WTC11 (cell line): ENCODE data around the gene DYNC1I2. TPM values are rescaled to one million over a fixed set of nuclear protein-coding genes. Genes with fewer than 3 reads are reported as not detected.

Experiments
- ATAC-seq: fragments of 200-7000 bp; cut with Tn5 transposase; 2 replicates; pipeline ENCODE4 v1.10.0; 2021; ENCODE audit warnings: mild to moderate bottlenecking, moderate library complexity
- CTCF ChIA-PET: fragments of 300-600 bp; sonication (Branson Sonifier 250); formaldehyde crosslinking; loops from one replicate; lab custom pipeline; 2021; ENCODE audit warnings: antibody characterized with exemption; lab: Charles Lee
- POLR2A ChIA-PET: fragments of 350-600 bp; sonication (Branson Sonifier 250); formaldehyde crosslinking; loops from one replicate; lab custom pipeline; 2021; ENCODE audit warnings: antibody characterized with exemption; lab: Charles Lee
- DNase-seq: peaks from one replicate; pipeline ENCODE4 v3.0.0; 2021; ENCODE audit warnings: low spot score
- H3K27ac Mint-ChIP-seq: 2 replicates; pipeline ENCODE4 v1.8.0; 2021; ENCODE audit warnings: mixed read lengths
- H3K27me3 Mint-ChIP-seq: 2 replicates; pipeline ENCODE4 v1.8.0; 2021; ENCODE audit warnings: low read depth, mild to moderate bottlenecking, moderate library complexity, mixed read lengths
- H3K36me3 Mint-ChIP-seq: 2 replicates; pipeline ENCODE4 v1.8.0; 2021; ENCODE audit warnings: mixed read lengths
- H3K4me1 Mint-ChIP-seq: 2 replicates; pipeline ENCODE4 v1.8.0; 2022; ENCODE audit warnings: mixed read lengths
- H3K4me3 Mint-ChIP-seq: 2 replicates; pipeline ENCODE4 v1.8.0; 2021; ENCODE audit warnings: mild to moderate bottlenecking, moderate library complexity, mixed read lengths
- H3K9me3 Mint-ChIP-seq: 2 replicates; pipeline ENCODE4 v1.8.0; 2021; ENCODE audit warnings: mixed read lengths
- ATF2 ChIP-seq: sonication (generic); formaldehyde crosslinking; IDR thresholded peaks from 2 replicates; pipeline ENCODE4 v1.8.1; 2022; ENCODE audit warnings: low read depth, missing genetic modification reagents, borderline replicate concordance
- CBFB ChIP-seq: sonication (generic); formaldehyde crosslinking; IDR thresholded peaks from 2 replicates; pipeline ENCODE4 v1.8.1; 2022; ENCODE audit warnings: mild to moderate bottlenecking, low read depth, missing genetic modification reagents
- CTCF ChIP-seq: fragments of 200-600 bp; IDR thresholded peaks from 2 replicates; pipeline ENCODE4 v1.8.0; 2022; ENCODE audit warnings: antibody characterized with exemption
- ETV6 ChIP-seq: sonication (generic); formaldehyde crosslinking; IDR thresholded peaks from 2 replicates; pipeline ENCODE4 v1.8.1; 2022; ENCODE audit warnings: mild to moderate bottlenecking, missing genetic modification reagents
- GABPB1 ChIP-seq: sonication (generic); formaldehyde crosslinking; IDR thresholded peaks from 2 replicates; pipeline ENCODE4 v1.8.1; 2023; ENCODE audit warnings: mild to moderate bottlenecking, missing genetic modification reagents
- OVOL2 ChIP-seq: fragments of 250-450 bp; sonication (Bioruptor Pico); IDR thresholded peaks from 2 replicates; pipeline ENCODE4 v1.9.0; 2021; ENCODE audit warnings: mild to moderate bottlenecking, borderline replicate concordance
- STAT6 ChIP-seq: sonication (generic); formaldehyde crosslinking; conservative IDR thresholded peaks from 2 replicates; pipeline ENCODE4 v1.8.1; 2023; ENCODE audit warnings: mild to moderate bottlenecking, low read depth, missing genetic modification reagents, moderate library complexity
- TEAD4 ChIP-seq: sonication (generic); formaldehyde crosslinking; IDR thresholded peaks from 2 replicates; pipeline ENCODE4 v1.8.0; 2022; ENCODE audit warnings: mild to moderate bottlenecking, missing genetic modification reagents
- ZBTB21 ChIP-seq: sonication (generic); formaldehyde crosslinking; IDR thresholded peaks from 2 replicates; pipeline ENCODE4 v1.8.1; 2023; ENCODE audit warnings: mild to moderate bottlenecking, missing genetic modification reagents, borderline replicate concordance
- ZNF219 ChIP-seq: sonication (generic); formaldehyde crosslinking; IDR thresholded peaks from 2 replicates; pipeline ENCODE4 v1.8.0; 2023; ENCODE audit warnings: missing genetic modification reagents, mild to moderate bottlenecking, borderline replicate concordance
- ZNF232 ChIP-seq: sonication (generic); formaldehyde crosslinking; IDR thresholded peaks from 2 replicates; pipeline ENCODE4 v1.8.0; 2022; ENCODE audit warnings: mild to moderate bottlenecking, missing genetic modification reagents
- total RNA-seq: library from RNA; stranded (reverse); gene quantifications from 3 replicates; pipeline ENCODE4 v1.2.3, GENCODE V29; 2021
- TF ChIP-seq, protein P1 (sequence below): fragments of 250-450 bp; sonication (Bioruptor Pico); conservative IDR thresholded peaks from 2 replicates; pipeline ENCODE4 v1.9.0; 2021; ENCODE audit warnings: mild to moderate bottlenecking
- TF ChIP-seq, protein P2 (sequence below): sonication (generic); formaldehyde crosslinking; IDR thresholded peaks from 2 replicates; pipeline ENCODE4 v1.8.1; 2023; ENCODE audit warnings: mild to moderate bottlenecking, missing genetic modification reagents, moderate library complexity
- TF ChIP-seq, protein P3 (sequence below): sonication (generic); formaldehyde crosslinking; IDR thresholded peaks from 2 replicates; pipeline ENCODE4 v1.8.0; 2022; ENCODE audit warnings: mild to moderate bottlenecking, missing genetic modification reagents
- TF ChIP-seq, protein P4 (sequence below): fragments of 250-450 bp; sonication (Bioruptor Pico); IDR thresholded peaks from 2 replicates; pipeline ENCODE4 v2.1.2; 2022; ENCODE audit warnings: mild to moderate bottlenecking, moderate library complexity

Gene DYNC1I2
- total RNA-seq, 1 experiment from 2014 or later, result 73.7 TPM

- TF ChIP-seq, protein P1, sequence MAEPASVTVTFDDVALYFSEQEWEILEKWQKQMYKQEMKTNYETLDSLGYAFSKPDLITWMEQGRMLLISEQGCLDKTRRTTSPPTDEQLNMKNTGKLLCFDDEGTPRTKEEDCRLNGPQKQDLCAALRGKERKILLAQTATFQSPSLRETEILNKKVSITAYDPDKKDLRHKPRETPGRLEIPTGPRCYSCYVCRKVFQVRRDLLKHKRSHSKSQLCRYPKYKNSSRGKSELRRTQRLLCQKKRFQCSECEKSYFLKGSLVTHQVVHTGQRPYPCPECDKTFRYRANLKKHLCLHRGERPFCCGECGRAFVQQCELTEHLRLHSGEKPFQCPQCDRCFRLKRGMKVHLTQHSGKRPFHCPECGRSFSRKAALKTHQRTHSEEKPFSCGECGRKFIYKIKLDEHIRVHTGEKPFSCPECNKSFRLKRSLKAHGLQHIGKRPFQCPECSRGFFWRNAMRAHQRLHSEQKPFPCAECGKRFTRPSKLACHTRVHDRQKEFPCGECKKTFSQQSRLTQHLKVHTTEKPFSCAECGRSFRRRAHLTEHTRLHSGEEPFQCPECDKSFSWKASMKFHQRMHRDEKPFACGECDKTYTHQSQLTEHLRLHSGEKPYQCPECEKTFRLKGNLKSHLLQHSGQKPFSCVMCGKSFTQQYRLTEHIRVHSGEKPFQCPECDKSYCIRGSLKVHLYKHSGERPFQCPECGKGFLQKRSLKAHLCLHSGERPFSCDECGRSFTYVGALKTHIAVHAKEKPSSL, result no peak
- no peak for TF ChIP-seq ZBTB21 (CRISPR knock-in tag)
- TF ChIP-seq ETV6 (CRISPR knock-in tag), result no peak
These were observed 24.8 kb downstream of the DYNC1I2 start (continued) for GRCh38 chr2:171712051-171712450.

DNA sequence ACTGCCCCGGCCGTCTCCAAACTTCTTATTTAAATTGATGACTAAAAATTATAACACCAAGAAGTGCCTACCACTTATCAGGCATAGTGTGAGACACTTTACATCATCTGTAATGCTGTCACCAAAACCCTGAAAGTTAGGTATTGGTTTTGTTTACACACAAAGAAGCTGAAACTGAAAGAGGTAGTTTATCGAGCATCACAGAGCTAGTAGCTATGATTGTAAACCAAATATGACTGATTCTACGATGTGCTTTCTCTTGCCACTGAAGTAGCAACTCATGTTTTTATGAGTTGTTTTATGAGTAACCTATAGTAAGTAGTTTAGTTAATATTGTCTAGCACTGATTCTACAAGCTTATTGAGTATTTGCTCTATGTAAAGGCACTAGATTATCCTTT, 31.5 kb downstream of the DYNC1I2 start:
- TF ChIP-seq OVOL2, result no peak
- DNase-seq, result no peak
- no peak for ATAC-seq
- H3K36me3 Mint-ChIP-seq, result peaks cover 3% of the 10 kb centered on the region
- no peaks in the 10 kb centered on the region for H3K27me3 Mint-ChIP-seq
- no peaks in the 10 kb centered on the region for H3K9me3 Mint-ChIP-seq
- ChIA-PET CTCF (interaction anchor here (1.8 kb wide), 1 partner anchor 15 kb away, joined by 4 read pairs; no protein-coding TSS in a partner anchor), POLR2A (no interaction called here)
- no peak overlapping the region for H3K4me3 Mint-ChIP-seq
- no peak overlapping the region for H3K27ac Mint-ChIP-seq
- peaks cover 3% of the 10 kb centered on the region for H3K4me1 Mint-ChIP-seq

GRCh38 chr2:171719660-171720059, 32.4 kb downstream of the DYNC1I2 start:
- POLR2A ChIA-PET, result no interaction called here
- no peak for TF ChIP-seq CTCF
- TF ChIP-seq, protein P2, sequence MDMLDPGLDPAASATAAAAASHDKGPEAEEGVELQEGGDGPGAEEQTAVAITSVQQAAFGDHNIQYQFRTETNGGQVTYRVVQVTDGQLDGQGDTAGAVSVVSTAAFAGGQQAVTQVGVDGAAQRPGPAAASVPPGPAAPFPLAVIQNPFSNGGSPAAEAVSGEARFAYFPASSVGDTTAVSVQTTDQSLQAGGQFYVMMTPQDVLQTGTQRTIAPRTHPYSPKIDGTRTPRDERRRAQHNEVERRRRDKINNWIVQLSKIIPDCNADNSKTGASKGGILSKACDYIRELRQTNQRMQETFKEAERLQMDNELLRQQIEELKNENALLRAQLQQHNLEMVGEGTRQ (CRISPR knock-in tag), result peak; percentile 54; the same call in 1 of the 2 replicates
- TF ChIP-seq, protein P3, sequence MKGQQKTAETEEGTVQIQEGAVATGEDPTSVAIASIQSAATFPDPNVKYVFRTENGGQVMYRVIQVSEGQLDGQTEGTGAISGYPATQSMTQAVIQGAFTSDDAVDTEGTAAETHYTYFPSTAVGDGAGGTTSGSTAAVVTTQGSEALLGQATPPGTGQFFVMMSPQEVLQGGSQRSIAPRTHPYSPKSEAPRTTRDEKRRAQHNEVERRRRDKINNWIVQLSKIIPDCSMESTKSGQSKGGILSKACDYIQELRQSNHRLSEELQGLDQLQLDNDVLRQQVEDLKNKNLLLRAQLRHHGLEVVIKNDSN (CRISPR knock-in tag), result 0 out of 2 replicates have a peak, but pooled peaks have one; percentile 16
- DNase-seq, result no peak
- CTCF ChIA-PET, result interaction anchor here (1.8 kb wide), 1 partner anchor 16 kb away, joined by 4 read pairs; no protein-coding TSS in a partner anchor
- H3K36me3 Mint-ChIP-seq, result peaks cover 3% of the 10 kb centered on the region
- no peak overlapping the region for H3K27ac Mint-ChIP-seq
- peaks cover 10% of the 10 kb centered on the region for H3K4me1 Mint-ChIP-seq
- no peak overlapping the region for H3K4me3 Mint-ChIP-seq
- H3K27me3 Mint-ChIP-seq, result no peaks in the 10 kb centered on the region
- ATAC-seq, result no peak
- H3K9me3 Mint-ChIP-seq, result no peaks in the 10 kb centered on the region

GRCh38 chr2:171723716-171724683, 36.7 kb downstream of the DYNC1I2 start:
- H3K9me3 Mint-ChIP-seq, result no peaks in the 10 kb centered on the region
- CTCF ChIA-PET, result interaction anchor here (0.5 to 1.7 kb wide), 5 partner anchors 10 to 407 kb away, joined by 3 to 5 read pairs (median 3); no protein-coding TSS in a partner anchor
- no peaks in the 10 kb centered on the region for H3K27me3 Mint-ChIP-seq
- ATAC-seq, result peak; percentile 89
- H3K4me1 Mint-ChIP-seq, result peaks cover 10% of the 10 kb centered on the region
- peak; percentile 28 for DNase-seq
- H3K27ac Mint-ChIP-seq, result no peak overlapping the region
- POLR2A ChIA-PET, result interaction anchor here (0.5 kb wide), 1 partner anchor 37 kb away, joined by 4 read pairs; no protein-coding TSS in a partner anchor
- no peak overlapping the region for H3K4me3 Mint-ChIP-seq
- peaks cover 22% of the 10 kb centered on the region for H3K36me3 Mint-ChIP-seq
- TF ChIP-seq ZNF219 (CRISPR knock-in tag) (no peak), CBFB (CRISPR knock-in tag) (no peak), TEAD4 (CRISPR knock-in tag) (no peak), ZNF232 (CRISPR knock-in tag) (no peak), STAT6 (CRISPR knock-in tag) (no peak), GABPB1 (CRISPR knock-in tag) (no peak), ATF2 (CRISPR knock-in tag) (no peak), ZBTB21 (CRISPR knock-in tag) (no peak)
- TF ChIP-seq, protein P4, sequence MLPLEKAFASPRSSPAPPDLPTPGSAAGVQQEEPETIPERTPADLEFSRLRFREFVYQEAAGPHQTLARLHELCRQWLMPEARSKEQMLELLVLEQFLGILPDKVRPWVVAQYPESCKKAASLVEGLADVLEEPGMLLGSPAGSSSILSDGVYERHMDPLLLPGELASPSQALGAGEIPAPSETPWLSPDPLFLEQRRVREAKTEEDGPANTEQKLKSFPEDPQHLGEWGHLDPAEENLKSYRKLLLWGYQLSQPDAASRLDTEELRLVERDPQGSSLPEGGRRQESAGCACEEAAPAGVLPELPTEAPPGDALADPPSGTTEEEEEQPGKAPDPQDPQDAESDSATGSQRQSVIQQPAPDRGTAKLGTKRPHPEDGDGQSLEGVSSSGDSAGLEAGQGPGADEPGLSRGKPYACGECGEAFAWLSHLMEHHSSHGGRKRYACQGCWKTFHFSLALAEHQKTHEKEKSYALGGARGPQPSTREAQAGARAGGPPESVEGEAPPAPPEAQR (CRISPR knock-in tag), result no peak
